Erythroblast (primary cell): ENCODE data around the gene QARS1.

Experiments
- DNase-seq, 2 experiments: peaks; one replicate each; lab custom pipeline; 2025; lab: John Stamatoyannopoulos, UW
- GATA1 ChIP-seq: IDR thresholded peaks from 2 replicates; pipeline ENCODE4 v1.6.1; 2011; ENCODE audit warnings: low read depth, mild to moderate bottlenecking, control low read depth, low read length, moderate library complexity
- POLR2A ChIP-seq: IDR thresholded peaks from 2 replicates; pipeline ENCODE4 v1.6.1; 2011; ENCODE audit warnings: mild to moderate bottlenecking, low read length

QARS1 gene

GRCh38 chr3:49053543-49053942 is 51.0 kb downstream of the QARS1 start:
- DNase-seq = no peak
- no peak for TF ChIP-seq GATA1
- TF ChIP-seq POLR2A = no peak
